Measurements from ENCODE around the gene TBC1D16.

- TF ChIP-seq CTCF (IDR thresholded peaks at IDR 0.05) (no peak), EZH2phosphoT487 (IDR thresholded peaks at IDR 0.05) (no peak), EZH2 (IDR thresholded peaks at IDR 0.05) (no peak)
These were observed 40.0 kb downstream of the TBC1D16 start for GRCh38 chr17:79995696-79996095.
